Fibroblast of the aortic adventitia (primary cell): ENCODE measurements around the gene HIF3A. TPM values are rescaled to one million over a fixed set of nuclear protein-coding genes. Genes with fewer than 3 reads are reported as not detected.
"Not testable (repeated sequence)": the region's sequence is repeated elsewhere in the genome, so short reads cannot be mapped to it uniquely, and the experiment has no call there.

ENCODE experiments used
- DNase-seq: peaks from one replicate; pipeline ENCODE4 v3.0.0-alpha.2; 2010; ENCODE audit warnings: low read depth
- H3K4me3 ChIP-seq: 2 replicates; pipeline ENCODE4 v1.5.1; 2011; ENCODE audit warnings: low read depth, mild to moderate bottlenecking, control low read depth, low read length, moderate library complexity
- CTCF ChIP-seq: IDR thresholded peaks from 2 replicates; pipeline ENCODE4 v1.5.1; 2011; ENCODE audit warnings: mild to moderate bottlenecking, low read length, control low read depth, inconsistent platforms; ENCODE audit not compliant: insufficient read depth
- total RNA-seq: library from RNA; depleted of rRNA; stranded (reverse); fragments of >200 nt; gene quantifications from 2 replicates; pipeline ENCODE4 v1.2.3, GENCODE V29; 2012; ENCODE audit warnings: low replicate concordance

The HIF3A gene
- total RNA-seq, 1 donor, result 0.99 TPM

- H3K4me3 ChIP-seq, result no peak overlapping the region
- TF ChIP-seq CTCF, result no peak
- no peak for DNase-seq
Observed at GRCh38 chr19:46303322-46303690, 6.5 kb downstream of the HIF3A start.

GRCh38 chr19:46303691-46304397 is 7.0 kb downstream of the HIF3A start:
- no peak for DNase-seq
- no peak for TF ChIP-seq CTCF
- H3K4me3 ChIP-seq, result no peak overlapping the region

- TF ChIP-seq CTCF, result no peak
- no peak overlapping the region for H3K4me3 ChIP-seq
- no peak for DNase-seq
Observed at GRCh38 chr19:46306501-46306900, 9.7 kb downstream of the HIF3A start.

- DNase-seq, result no peak
- no peak overlapping the region for H3K4me3 ChIP-seq
- no peak for TF ChIP-seq CTCF
Observed at GRCh38 chr19:46308510-46308909, 11.7 kb downstream of the HIF3A start.

- TF ChIP-seq CTCF, result no peak
- H3K4me3 ChIP-seq, result no peak overlapping the region
- no peak for DNase-seq
Observed at GRCh38 chr19:46309056-46309455, 12.2 kb downstream of the HIF3A start.

GRCh38 chr19:46311444-46311843 is 14.6 kb downstream of the HIF3A start:
- no peak overlapping the region for H3K4me3 ChIP-seq
- DNase-seq, result no peak
- no peak for TF ChIP-seq CTCF

- H3K4me3 ChIP-seq, DNase-seq: not testable (repeated sequence)
Observed at GRCh38 chr19:46313540-46314469, 17.0 kb downstream of the HIF3A start.
